ENCODE data around the gene GALNS.

- no peak for TF ChIP-seq FOXM1 (IDR thresholded peaks at IDR 0.05; ENCODE audit: borderline replicate concordance, low read depth)
- TF ChIP-seq CEBPB (IDR thresholded peaks at IDR 0.05), result no peak
- TF ChIP-seq TCF12 (IDR thresholded peaks at IDR 0.05; ENCODE audit: low read depth), result no peak
- no peak for TF ChIP-seq RAD21 (IDR thresholded peaks at IDR 0.05; ENCODE audit: low read depth)
- TF ChIP-seq MAX (IDR thresholded peaks at IDR 0.05), result no peak
- TF ChIP-seq EGR1 (IDR thresholded peaks at IDR 0.05), result no peak
- TF ChIP-seq REST (IDR thresholded peaks at IDR 0.05; ENCODE audit: low read depth), result no peak
- TF ChIP-seq EP300 (IDR thresholded peaks at IDR 0.05; ENCODE audit: borderline replicate concordance), result no peak
These were observed 30.5 kb downstream of the GALNS start for GRCh38 chr16:88826070-88826840.
